ENCODE results near the gene MAG.

DNA sequence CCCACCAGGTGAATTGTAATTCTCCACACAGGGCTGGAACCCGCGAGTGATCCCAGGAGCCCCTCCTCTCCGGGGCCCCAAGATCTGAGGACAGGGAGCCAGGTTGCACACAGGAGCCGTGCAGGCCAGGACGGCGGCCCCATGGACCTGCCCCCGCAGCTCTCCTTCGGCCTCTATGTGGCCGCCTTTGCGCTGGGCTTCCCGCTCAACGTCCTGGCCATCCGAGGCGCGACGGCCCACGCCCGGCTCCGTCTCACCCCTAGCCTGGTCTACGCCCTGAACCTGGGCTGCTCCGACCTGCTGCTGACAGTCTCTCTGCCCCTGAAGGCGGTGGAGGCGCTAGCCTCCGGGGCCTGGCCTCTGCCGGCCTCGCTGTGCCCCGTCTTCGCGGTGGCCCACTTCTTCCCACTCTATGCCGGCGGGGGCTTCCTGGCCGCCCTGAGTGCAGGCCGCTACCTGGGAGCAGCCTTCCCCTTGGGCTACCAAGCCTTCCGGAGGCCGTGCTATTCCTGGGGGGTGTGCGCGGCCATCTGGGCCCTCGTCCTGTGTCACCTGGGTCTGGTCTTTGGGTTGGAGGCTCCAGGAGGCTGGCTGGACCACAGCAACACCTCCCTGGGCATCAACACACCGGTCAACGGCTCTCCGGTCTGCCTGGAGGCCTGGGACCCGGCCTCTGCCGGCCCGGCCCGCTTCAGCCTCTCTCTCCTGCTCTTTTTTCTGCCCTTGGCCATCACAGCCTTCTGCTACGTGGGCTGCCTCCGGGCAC, 59.6 kb downstream of the MAG start:
- TF ChIP-seq, protein P1, sequence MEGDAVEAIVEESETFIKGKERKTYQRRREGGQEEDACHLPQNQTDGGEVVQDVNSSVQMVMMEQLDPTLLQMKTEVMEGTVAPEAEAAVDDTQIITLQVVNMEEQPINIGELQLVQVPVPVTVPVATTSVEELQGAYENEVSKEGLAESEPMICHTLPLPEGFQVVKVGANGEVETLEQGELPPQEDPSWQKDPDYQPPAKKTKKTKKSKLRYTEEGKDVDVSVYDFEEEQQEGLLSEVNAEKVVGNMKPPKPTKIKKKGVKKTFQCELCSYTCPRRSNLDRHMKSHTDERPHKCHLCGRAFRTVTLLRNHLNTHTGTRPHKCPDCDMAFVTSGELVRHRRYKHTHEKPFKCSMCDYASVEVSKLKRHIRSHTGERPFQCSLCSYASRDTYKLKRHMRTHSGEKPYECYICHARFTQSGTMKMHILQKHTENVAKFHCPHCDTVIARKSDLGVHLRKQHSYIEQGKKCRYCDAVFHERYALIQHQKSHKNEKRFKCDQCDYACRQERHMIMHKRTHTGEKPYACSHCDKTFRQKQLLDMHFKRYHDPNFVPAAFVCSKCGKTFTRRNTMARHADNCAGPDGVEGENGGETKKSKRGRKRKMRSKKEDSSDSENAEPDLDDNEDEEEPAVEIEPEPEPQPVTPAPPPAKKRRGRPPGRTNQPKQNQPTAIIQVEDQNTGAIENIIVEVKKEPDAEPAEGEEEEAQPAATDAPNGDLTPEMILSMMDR (IDR thresholded peaks at IDR 0.05): no peak
- TF ChIP-seq POLR2A (IDR thresholded peaks at IDR 0.05) (no peak), EP300 (IDR thresholded peaks at IDR 0.05) (no peak), POLR2AphosphoS5 (IDR thresholded peaks at IDR 0.05) (no peak)

All from sigmoid colon (tissue), 4 donors.